Lower leg skin (tissue), 3 donors: ENCODE results near the gene LCLAT1.

Experiments used
- POLR2A ChIP-seq, 2 donors: fragments of 450-650 bp; IDR thresholded peaks; one replicate each; pipeline ENCODE4 v1.6.1; 2016 to 2017; ENCODE audit warnings: antibody characterized with exemption in 2 of 2, mild to moderate bottlenecking in 1 of 2, moderate library complexity in 1 of 2
- TF ChIP-seq, protein P1 (sequence below), 3 donors: fragments of 450-650 bp; IDR thresholded peaks; one replicate each; pipeline ENCODE4 v1.5.1; 2016; ENCODE audit warnings: antibody characterized with exemption in 3 of 3, mild to moderate bottlenecking in 3 of 3, moderate library complexity in 2 of 3

DNA sequence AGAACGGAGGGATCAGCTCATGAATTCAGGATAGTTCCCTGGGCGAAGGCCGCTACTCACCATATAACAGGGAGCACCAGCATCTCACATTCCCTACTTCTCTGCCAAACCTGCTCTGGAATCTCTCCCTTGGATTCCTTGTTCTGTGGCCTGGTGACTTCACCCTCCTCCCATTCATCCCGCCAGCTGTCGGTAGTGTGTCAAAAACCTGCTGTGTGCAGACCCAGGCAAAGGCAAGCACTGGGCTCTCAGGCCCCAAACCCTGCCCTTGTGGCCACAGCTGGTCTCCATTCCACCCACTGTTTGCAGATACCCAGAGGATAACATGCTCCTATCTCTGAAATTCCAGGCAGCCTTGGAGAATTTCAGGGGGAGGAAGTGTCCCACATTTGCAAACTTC lies 208.6 kb downstream of the LCLAT1 start:
- TF ChIP-seq POLR2A (IDR thresholded peaks at IDR 0.05), result no peak
- TF ChIP-seq, protein P1, sequence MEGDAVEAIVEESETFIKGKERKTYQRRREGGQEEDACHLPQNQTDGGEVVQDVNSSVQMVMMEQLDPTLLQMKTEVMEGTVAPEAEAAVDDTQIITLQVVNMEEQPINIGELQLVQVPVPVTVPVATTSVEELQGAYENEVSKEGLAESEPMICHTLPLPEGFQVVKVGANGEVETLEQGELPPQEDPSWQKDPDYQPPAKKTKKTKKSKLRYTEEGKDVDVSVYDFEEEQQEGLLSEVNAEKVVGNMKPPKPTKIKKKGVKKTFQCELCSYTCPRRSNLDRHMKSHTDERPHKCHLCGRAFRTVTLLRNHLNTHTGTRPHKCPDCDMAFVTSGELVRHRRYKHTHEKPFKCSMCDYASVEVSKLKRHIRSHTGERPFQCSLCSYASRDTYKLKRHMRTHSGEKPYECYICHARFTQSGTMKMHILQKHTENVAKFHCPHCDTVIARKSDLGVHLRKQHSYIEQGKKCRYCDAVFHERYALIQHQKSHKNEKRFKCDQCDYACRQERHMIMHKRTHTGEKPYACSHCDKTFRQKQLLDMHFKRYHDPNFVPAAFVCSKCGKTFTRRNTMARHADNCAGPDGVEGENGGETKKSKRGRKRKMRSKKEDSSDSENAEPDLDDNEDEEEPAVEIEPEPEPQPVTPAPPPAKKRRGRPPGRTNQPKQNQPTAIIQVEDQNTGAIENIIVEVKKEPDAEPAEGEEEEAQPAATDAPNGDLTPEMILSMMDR (IDR thresholded peaks at IDR 0.05), result no peak
